ENCODE results near the gene HS2ST1.
"Not testable (repeated sequence)": the region's sequence is repeated elsewhere in the genome, so short reads cannot be mapped to it uniquely, and the experiment has no call there.

Gene HS2ST1

GRCh38 chr1:86972262-86972661, 57.8 kb downstream of the HS2ST1 start:
- Histone ChIP-seq H3K27ac (no peak overlapping the region), H3K27me3 (no peaks in the 10 kb centered on the region), H3K9me3 (no peaks in the 10 kb centered on the region), H3K36me3 (no peaks in the 10 kb centered on the region), H3K4me1 (peaks cover 0 to 12% (median 2%) of the 10 kb centered on the region in 4 donors), H3K4me3 (no peak overlapping the region)
- no peak for TF ChIP-seq CTCF (IDR thresholded peaks at IDR 0.05)
- intact Hi-C loops (cut with DNase I; ENCODE audit: low total_unique reads): loop anchor here (10.0 kb wide), 1 partner anchor 593 kb away; no protein-coding TSS in a partner anchor
- no peak for DNase-seq

- TF ChIP-seq CTCF (IDR thresholded peaks at IDR 0.05): no peak
- no peaks in the 10 kb centered on the region for H3K9me3 ChIP-seq
- no peak overlapping the region for H3K4me3 ChIP-seq
- peaks cover 0 to 12% (median 2%) of the 10 kb centered on the region in 4 donors for H3K4me1 ChIP-seq
- H3K36me3 ChIP-seq: peaks cover 0 to 4% (median 0%) of the 10 kb centered on the region in 3 donors
- no peak for DNase-seq
- H3K27ac ChIP-seq: no peak overlapping the region
- intact Hi-C loops (cut with DNase I; ENCODE audit: low total_unique reads): loop anchor here (10.0 kb wide), 1 partner anchor 589 kb away; no protein-coding TSS in a partner anchor
- no peaks in the 10 kb centered on the region for H3K27me3 ChIP-seq
These were observed 61.6 kb downstream of the HS2ST1 start for GRCh38 chr1:86975993-86976550.

- Histone ChIP-seq H3K27me3 (no peaks in the 10 kb centered on the region), H3K36me3 (peaks cover 0 to 4% (median 0%) of the 10 kb centered on the region in 3 donors), H3K4me3 (no peak overlapping the region), H3K9me3 (no peaks in the 10 kb centered on the region), H3K4me1 (peaks cover 0 to 12% (median 2%) of the 10 kb centered on the region in 4 donors), H3K27ac (no peak overlapping the region)
- intact Hi-C loops (cut with DNase I; ENCODE audit: low total_unique reads): loop anchor here (10.0 kb wide), 1 partner anchor 588 kb away; no protein-coding TSS in a partner anchor
- no peak for DNase-seq
- no peak for TF ChIP-seq CTCF (IDR thresholded peaks at IDR 0.05)
These were observed 62.2 kb downstream of the HS2ST1 start for GRCh38 chr1:86976664-86977063.

- Histone ChIP-seq H3K36me3 (peaks cover 0 to 4% (median 0%) of the 10 kb centered on the region in 3 donors), H3K27ac (no peak overlapping the region), H3K27me3 (no peaks in the 10 kb centered on the region), H3K4me1 (no peaks in the 10 kb centered on the region), H3K4me3 (no peak overlapping the region), H3K9me3 (no peaks in the 10 kb centered on the region)
- TF ChIP-seq CTCF (IDR thresholded peaks at IDR 0.05): no peak
- no peak for DNase-seq
- intact Hi-C loops (cut with DNase I; ENCODE audit: low total_unique reads): no loop called here
These were observed 67.2 kb downstream of the HS2ST1 start for GRCh38 chr1:86981482-86982213.

- H3K9me3 ChIP-seq; H3K4me1 ChIP-seq; H3K4me3 ChIP-seq; H3K36me3 ChIP-seq; DNase-seq; H3K27me3 ChIP-seq; intact Hi-C loops (cut with DNase I; ENCODE audit: low total_unique reads); H3K27ac ChIP-seq: not testable (repeated sequence)
These were observed 69.2 kb downstream of the HS2ST1 start for GRCh38 chr1:86983677-86984076.

- no peak for TF ChIP-seq CTCF (IDR thresholded peaks at IDR 0.05)
- H3K4me3 ChIP-seq: no peak overlapping the region
- H3K27ac ChIP-seq: no peak overlapping the region
- no peaks in the 10 kb centered on the region for H3K36me3 ChIP-seq
- no peaks in the 10 kb centered on the region for H3K27me3 ChIP-seq
- DNase-seq: no peak
- intact Hi-C loops (cut with DNase I; ENCODE audit: low total_unique reads): no loop called here
- no peaks in the 10 kb centered on the region for H3K9me3 ChIP-seq
- H3K4me1 ChIP-seq: no peaks in the 10 kb centered on the region
These were observed 73.0 kb downstream of the HS2ST1 start for GRCh38 chr1:86987446-86987845.
